Nephron (organoid): ENCODE measurements around the gene MAP3K5.

Experiments used
- H3K27ac Mint-ChIP-seq, 3 experiments: 2 replicates each; pipeline ENCODE4 v1.8.0; 2020; ENCODE audit warnings: mixed read lengths in 3 of 3, mild to moderate bottlenecking in 2 of 3, moderate library complexity in 1 of 3
- H3K27me3 Mint-ChIP-seq: 2 replicates; pipeline ENCODE4 v1.8.0; 2021; ENCODE audit warnings: low read depth, mild to moderate bottlenecking, moderate library complexity, mixed read lengths
- H3K36me3 Mint-ChIP-seq: 2 replicates; pipeline ENCODE4 v1.8.0; 2020; ENCODE audit warnings: low read depth, mixed read lengths
- H3K4me1 Mint-ChIP-seq: 2 replicates; pipeline ENCODE4 v1.8.0; 2020; ENCODE audit warnings: mixed read lengths
- H3K4me3 Mint-ChIP-seq, 3 experiments: 2 replicates each; pipeline ENCODE4 v1.8.0; 2020; ENCODE audit warnings: mild to moderate bottlenecking in 3 of 3, mixed read lengths in 3 of 3, moderate library complexity in 2 of 3
- H3K9me3 Mint-ChIP-seq: 2 replicates; pipeline ENCODE4 v1.8.0; 2020; ENCODE audit warnings: mixed read lengths
- TF ChIP-seq, protein P1 (sequence below), 3 experiments: fragments of 200-600 bp; sonication (generic); IDR thresholded peaks; one replicate each; pipeline ENCODE4 v1.5.0; 2021; ENCODE audit warnings: antibody characterized with exemption in 3 of 3; ENCODE audit not compliant: unreplicated experiment in 3 of 3

The MAP3K5 gene

DNA sequence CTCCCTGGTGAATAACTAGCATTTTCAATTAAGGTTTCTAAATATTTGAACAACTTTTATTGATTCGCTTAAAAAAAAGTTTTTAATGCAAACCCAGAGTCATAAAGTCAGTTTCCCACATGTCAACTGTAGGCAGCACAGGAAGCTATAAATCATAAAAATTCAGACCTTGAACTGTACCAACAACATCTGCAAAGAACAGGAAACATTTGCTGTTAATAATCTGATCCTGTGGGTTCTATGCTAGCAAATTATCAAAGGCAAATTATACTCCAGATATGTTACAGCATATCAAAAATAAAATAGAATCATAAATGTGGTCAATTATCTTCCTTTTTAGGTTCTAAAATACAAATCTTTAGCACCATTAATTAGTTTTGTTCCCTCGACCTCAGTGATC, 225.4 kb downstream of the MAP3K5 start:
- no peaks in the 10 kb centered on the region for H3K4me1 Mint-ChIP-seq
- TF ChIP-seq, protein P1, sequence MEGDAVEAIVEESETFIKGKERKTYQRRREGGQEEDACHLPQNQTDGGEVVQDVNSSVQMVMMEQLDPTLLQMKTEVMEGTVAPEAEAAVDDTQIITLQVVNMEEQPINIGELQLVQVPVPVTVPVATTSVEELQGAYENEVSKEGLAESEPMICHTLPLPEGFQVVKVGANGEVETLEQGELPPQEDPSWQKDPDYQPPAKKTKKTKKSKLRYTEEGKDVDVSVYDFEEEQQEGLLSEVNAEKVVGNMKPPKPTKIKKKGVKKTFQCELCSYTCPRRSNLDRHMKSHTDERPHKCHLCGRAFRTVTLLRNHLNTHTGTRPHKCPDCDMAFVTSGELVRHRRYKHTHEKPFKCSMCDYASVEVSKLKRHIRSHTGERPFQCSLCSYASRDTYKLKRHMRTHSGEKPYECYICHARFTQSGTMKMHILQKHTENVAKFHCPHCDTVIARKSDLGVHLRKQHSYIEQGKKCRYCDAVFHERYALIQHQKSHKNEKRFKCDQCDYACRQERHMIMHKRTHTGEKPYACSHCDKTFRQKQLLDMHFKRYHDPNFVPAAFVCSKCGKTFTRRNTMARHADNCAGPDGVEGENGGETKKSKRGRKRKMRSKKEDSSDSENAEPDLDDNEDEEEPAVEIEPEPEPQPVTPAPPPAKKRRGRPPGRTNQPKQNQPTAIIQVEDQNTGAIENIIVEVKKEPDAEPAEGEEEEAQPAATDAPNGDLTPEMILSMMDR (IDR thresholded peaks at IDR 0.05; ENCODE audit: unreplicated experiment in 3 of 3), result no peak
- peaks cover 12% of the 10 kb centered on the region for H3K9me3 Mint-ChIP-seq
- peaks cover 11% of the 10 kb centered on the region for H3K36me3 Mint-ChIP-seq
- H3K27me3 Mint-ChIP-seq, result peaks cover 4% of the 10 kb centered on the region
- no peak overlapping the region for H3K27ac Mint-ChIP-seq
- H3K4me3 Mint-ChIP-seq, result no peak overlapping the region

- peaks cover 4% of the 10 kb centered on the region for H3K27me3 Mint-ChIP-seq
- H3K27ac Mint-ChIP-seq, result no peak overlapping the region
- H3K9me3 Mint-ChIP-seq, result peaks cover 8% of the 10 kb centered on the region
- H3K4me3 Mint-ChIP-seq, result no peak overlapping the region
- no peaks in the 10 kb centered on the region for H3K4me1 Mint-ChIP-seq
- TF ChIP-seq, protein P1 (IDR thresholded peaks at IDR 0.05; ENCODE audit: unreplicated experiment in 3 of 3), result no peak
- H3K36me3 Mint-ChIP-seq, result peaks cover 7% of the 10 kb centered on the region
These were observed 226.2 kb downstream of the MAP3K5 start for GRCh38 chr6:136566007-136566487.

- TF ChIP-seq, protein P1 (IDR thresholded peaks at IDR 0.05; ENCODE audit: unreplicated experiment in 3 of 3), result no peak
- H3K27me3 Mint-ChIP-seq, result peaks cover 4% of the 10 kb centered on the region
- peaks cover 4% of the 10 kb centered on the region for H3K36me3 Mint-ChIP-seq
- H3K4me1 Mint-ChIP-seq, result no peaks in the 10 kb centered on the region
- no peaks in the 10 kb centered on the region for H3K9me3 Mint-ChIP-seq
- H3K4me3 Mint-ChIP-seq, result no peak overlapping the region
- H3K27ac Mint-ChIP-seq, result no peak overlapping the region
These were observed 228.1 kb downstream of the MAP3K5 start for GRCh38 chr6:136564180-136564579.

DNA sequence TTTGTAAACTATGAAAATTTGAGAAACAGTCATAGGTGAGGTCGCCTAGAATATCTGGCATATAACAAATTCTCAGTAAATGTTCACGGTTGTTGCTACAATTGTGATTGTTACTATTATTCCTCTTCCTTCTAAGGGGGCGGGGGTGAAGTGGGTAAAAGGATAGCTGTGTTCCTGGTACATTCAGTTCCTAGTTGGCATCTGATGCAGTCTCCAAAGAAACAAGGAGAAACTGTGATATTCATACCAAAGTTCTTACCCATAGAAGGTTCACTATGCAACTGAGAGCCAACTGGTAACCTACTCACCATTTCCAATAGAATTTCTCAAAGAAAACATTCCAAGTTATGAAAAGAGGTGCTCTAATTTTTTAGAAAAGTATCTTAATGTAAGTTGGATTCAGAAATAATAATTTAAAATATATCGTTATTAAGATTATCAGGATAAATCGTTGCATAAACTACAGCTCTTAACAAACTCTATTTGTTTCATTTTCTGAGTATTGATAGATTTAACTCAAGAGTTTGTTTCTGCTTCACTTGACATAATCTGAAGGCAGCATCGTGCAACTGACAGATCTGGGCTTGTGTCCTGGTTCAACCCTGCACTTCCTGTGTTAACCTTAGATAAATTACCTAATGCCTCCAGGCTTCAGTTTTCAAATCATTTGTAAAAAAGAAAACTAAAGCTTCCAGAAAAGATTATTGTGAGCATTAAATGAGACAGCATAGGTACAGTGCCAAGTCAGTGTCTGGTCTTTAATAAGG, 228.7 kb downstream of the MAP3K5 start:
- Mint-ChIP-seq H3K27me3 (peaks cover 4% of the 10 kb centered on the region), H3K27ac (no peak overlapping the region), H3K36me3 (peaks cover 4% of the 10 kb centered on the region), H3K9me3 (no peaks in the 10 kb centered on the region), H3K4me1 (no peaks in the 10 kb centered on the region), H3K4me3 (no peak overlapping the region)
- TF ChIP-seq, protein P1 (IDR thresholded peaks at IDR 0.05; ENCODE audit: unreplicated experiment in 3 of 3), result no peak

GRCh38 chr6:136562211-136562610, 230.1 kb downstream of the MAP3K5 start:
- no peaks in the 10 kb centered on the region for H3K4me1 Mint-ChIP-seq
- H3K36me3 Mint-ChIP-seq, result peaks cover 4% of the 10 kb centered on the region
- H3K27ac Mint-ChIP-seq, result no peak overlapping the region
- peaks cover 4% of the 10 kb centered on the region for H3K27me3 Mint-ChIP-seq
- H3K4me3 Mint-ChIP-seq, result no peak overlapping the region
- TF ChIP-seq, protein P1 (IDR thresholded peaks at IDR 0.05; ENCODE audit: unreplicated experiment in 3 of 3), result no peak
- H3K9me3 Mint-ChIP-seq, result no peaks in the 10 kb centered on the region
